ENCODE data around the gene VSIG10L2. TPM values are rescaled to one million over a fixed set of nuclear protein-coding genes. Genes with fewer than 3 reads are reported as not detected.

Gene VSIG10L2
- total RNA-seq, 6 donors from 2014 or later, result 0.13 TPM; not detected in 5

DNA sequence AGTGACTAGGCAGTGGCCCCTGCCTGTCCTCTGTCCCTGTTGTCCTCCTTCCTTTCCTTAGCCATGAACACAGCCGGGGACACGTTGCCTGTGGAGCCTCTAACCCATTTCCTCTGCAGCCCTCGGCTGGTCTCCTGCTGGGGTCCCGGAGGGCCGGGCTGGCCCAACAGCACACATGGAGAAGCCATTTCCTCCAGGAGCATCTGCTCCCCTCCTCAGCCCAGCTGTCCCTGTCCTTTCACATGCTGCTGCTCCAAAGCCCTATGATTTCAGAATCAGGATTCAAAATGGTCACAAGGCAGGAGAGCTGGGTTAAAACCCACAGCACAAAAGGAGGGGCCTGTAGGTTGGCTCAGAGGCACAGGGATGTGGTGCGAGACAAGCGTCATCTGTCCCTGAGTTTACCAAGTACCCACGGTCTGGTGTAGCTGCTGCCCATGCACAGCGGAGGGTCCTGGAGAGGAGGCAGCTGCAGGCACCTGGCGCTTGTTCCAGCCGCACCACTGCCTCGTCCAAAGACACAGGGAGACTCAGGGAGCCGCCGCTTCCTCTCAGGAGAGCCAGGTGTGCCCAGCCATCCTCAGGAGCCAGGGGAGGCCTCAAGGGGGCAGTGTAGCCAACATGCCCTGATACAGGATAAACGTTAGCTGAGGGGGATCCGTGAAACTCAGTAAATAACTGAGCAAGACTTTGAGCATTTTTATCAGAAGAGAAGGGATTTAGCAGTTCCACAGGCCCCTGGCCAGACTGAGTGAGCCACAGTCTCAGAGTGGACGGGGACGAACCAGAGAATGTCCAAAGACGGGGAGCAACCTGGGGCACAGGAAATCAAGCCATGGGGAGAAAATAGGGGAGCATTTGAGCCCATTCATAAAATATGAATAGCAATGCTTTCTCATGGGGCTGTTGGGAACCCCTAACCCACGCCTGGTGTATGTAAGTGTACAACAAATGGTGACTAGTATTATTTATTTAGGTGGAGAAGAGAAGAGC is 3.9 kb upstream of the VSIG10L2 start:
- H3K9me3 ChIP-seq, result no peaks in the 10 kb centered on the region
- H3K27me3 ChIP-seq, result no peaks in the 10 kb centered on the region
- no peak overlapping the region for H3K27ac ChIP-seq
- ATAC-seq (ENCODE audit: low FRiP score in 2 of 2) (peak; percentile 38 to 39), DNase-seq (peak in 1 of 2 donors; percentile 56)
- 32 to 53% methylated on average over 15 to 20 of the region's 20 CpGs for WGBS, 2 donors
- peaks cover 0 to 8% (median 0%) of the 10 kb centered on the region in 4 donors for H3K4me1 ChIP-seq
- H3K36me3 ChIP-seq, result no peaks in the 10 kb centered on the region
- no peak overlapping the region for H3K4me3 ChIP-seq
- TF ChIP-seq CTCF (IDR thresholded peaks at IDR 0.05), result peak; percentile 25 to 55 (median 46)
- no peak for TF ChIP-seq POLR2A (IDR thresholded peaks at IDR 0.05)
- no peak for TF ChIP-seq POLR2AphosphoS5 (IDR thresholded peaks at IDR 0.05)

DNA sequence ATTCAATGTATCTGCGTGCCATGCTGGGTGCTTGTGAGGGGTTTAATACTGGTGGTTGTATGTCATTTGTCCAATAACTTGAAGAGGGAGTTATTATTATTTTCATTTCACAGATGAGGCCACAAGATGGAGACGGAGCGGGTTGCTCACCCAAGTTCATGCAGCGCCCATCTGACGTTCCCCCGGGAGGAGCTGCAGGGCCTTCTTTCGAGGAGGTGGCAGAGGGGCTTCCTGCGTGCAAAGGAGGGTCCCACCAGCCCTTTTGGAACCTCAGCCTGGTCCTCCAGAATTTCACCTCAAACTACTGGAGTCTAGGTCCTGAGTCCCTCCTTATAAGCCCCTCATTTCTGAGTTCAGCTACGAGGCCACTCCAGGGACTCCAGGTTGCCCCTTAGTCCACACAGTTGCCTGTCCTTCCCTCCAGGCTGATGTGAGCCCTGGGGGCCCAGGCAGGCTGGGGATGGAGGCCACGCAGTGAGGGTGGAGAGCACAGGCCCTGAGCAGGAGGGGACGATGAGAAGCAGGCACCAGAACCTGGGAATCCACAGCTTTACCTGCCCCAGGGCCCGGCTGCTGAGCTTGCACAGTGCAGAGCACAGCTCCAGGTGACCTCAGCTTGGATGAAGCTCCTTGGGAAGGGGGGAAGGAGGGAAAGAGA is 2.9 kb upstream of the VSIG10L2 start:
- H3K27me3 ChIP-seq, result no peaks in the 10 kb centered on the region
- DNase-seq (no peak), ATAC-seq (ENCODE audit: low FRiP score in 2 of 2) (no peak)
- 93 to 96% methylated on average over 9 to 12 of the region's 12 CpGs for WGBS, 2 donors
- no peak overlapping the region for H3K4me3 ChIP-seq
- peaks cover 0 to 8% (median 0%) of the 10 kb centered on the region in 4 donors for H3K4me1 ChIP-seq
- no peaks in the 10 kb centered on the region for H3K9me3 ChIP-seq
- TF ChIP-seq POLR2A (IDR thresholded peaks at IDR 0.05), result no peak
- TF ChIP-seq EP300 (IDR thresholded peaks at IDR 0.05), result no peak
- no peaks in the 10 kb centered on the region for H3K36me3 ChIP-seq
- H3K27ac ChIP-seq, result no peak overlapping the region

DNA sequence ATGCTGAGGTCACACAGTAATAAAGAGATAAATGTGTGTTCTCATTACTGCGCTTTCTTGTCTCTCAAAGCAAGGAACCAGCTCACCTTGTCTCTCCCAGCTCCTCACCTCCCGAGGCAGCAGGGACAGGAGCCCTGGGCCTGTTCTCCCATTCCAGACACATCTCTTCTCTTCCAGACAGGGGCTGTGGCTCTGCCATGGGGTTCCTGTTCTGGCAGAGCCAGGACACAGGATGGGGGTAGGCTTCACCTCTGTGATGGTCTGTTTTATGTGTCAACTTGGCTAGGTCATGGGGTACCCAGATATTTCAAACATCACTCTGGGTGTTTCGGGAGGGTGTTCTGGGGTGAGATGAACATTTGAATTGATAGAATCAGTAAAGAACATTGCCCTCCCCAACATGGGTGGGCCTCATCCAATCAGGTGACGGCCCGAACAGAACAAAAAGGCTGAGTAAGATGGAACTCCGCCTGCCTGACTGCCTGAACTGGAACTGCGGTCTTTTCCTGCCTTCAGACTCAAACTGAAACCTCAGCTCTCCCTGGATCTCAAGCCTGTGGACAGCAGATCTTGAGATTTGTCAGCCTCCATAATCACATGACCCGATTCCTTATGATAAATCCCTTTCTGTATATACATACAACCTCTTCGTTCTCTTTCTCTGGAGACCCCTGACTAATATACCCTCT is 2.0 kb upstream of the VSIG10L2 start:
- H3K27me3 ChIP-seq, result no peaks in the 10 kb centered on the region
- H3K4me3 ChIP-seq, result no peak overlapping the region
- DNase-seq (no peak), ATAC-seq (ENCODE audit: low FRiP score in 2 of 2) (no peak)
- H3K36me3 ChIP-seq, result no peaks in the 10 kb centered on the region
- H3K9me3 ChIP-seq, result no peaks in the 10 kb centered on the region
- H3K4me1 ChIP-seq, result peaks cover 0 to 8% (median 0%) of the 10 kb centered on the region in 4 donors
- no peak overlapping the region for H3K27ac ChIP-seq
- 90 to 94% methylated on average over 9 of the region's 9 CpGs for whole genome bisulfite sequencing, 2 donors
- TF ChIP-seq POLR2AphosphoS5 (IDR thresholded peaks at IDR 0.05) (no peak), POLR2A (IDR thresholded peaks at IDR 0.05) (no peak), CTCF (IDR thresholded peaks at IDR 0.05) (no peak), EP300 (IDR thresholded peaks at IDR 0.05) (no peak)

DNA sequence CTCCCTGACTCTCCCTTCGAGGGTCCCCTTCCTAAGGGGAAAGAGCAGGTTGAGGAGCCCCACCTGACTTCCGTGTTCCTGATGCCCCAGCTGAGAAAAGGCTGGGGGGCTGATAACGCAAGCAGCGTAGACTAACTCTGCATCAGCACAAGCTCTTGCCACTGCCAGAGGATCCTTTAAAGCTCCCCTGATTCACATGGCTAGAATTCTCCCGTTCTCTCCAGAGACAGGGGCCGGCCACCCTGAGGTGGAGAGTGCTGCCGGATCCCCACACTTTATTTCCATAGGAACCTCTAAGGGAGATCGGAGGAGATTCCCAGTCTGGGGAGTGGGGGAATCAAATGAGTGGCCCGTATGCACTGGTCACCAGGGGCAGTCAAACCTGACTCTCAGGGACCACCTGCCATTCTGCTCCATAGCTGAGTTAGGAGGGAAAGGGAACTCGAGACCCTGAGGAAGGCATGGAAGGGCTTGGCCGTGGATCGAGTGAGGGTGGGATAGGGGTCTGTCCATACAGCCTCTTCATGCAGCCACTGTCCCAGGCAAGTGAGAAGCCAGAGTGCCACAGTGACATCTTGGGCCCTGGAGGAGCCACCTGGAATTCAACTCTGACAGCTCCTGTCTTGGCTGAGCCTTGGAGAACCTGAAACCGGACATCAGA is 1.4 kb upstream of the VSIG10L2 start:
- H3K27ac ChIP-seq, result no peak overlapping the region
- no peak overlapping the region for H3K4me3 ChIP-seq
- ATAC-seq (ENCODE audit: low FRiP score in 2 of 2) (no peak), DNase-seq (no peak)
- H3K4me1 ChIP-seq, result peaks cover 0 to 8% (median 0%) of the 10 kb centered on the region in 4 donors
- no peaks in the 10 kb centered on the region for H3K36me3 ChIP-seq
- TF ChIP-seq POLR2AphosphoS5 (IDR thresholded peaks at IDR 0.05) (no peak), CTCF (IDR thresholded peaks at IDR 0.05) (no peak), POLR2A (IDR thresholded peaks at IDR 0.05) (no peak), EP300 (IDR thresholded peaks at IDR 0.05) (no peak)
- H3K27me3 ChIP-seq, result no peaks in the 10 kb centered on the region
- no peaks in the 10 kb centered on the region for H3K9me3 ChIP-seq
- WGBS, 2 donors, result 72 to 85% methylated on average over 13 of the region's 13 CpGs

Measured in upper lobe of left lung (tissue), 6 donors.